ENCODE data around the gene LRRC46. TPM values are rescaled to one million over a fixed set of nuclear protein-coding genes. Genes with fewer than 3 reads are reported as not detected.

Gene LRRC46
- total and polyA plus RNA-seq, 2 of the 13 experiments (the other 11 are each of a cell fraction or from before 2014, with no cell fraction given): 0.09 TPM

GRCh38 chr17:47810200-47810821, 21.2 kb upstream of the LRRC46 start (continued):
- peak in 1 of 2 experiments; percentile 46; a peak in 1 of 4 replicates for TF ChIP-seq EP300 (IDR thresholded peaks at IDR 0.05; ENCODE audit: low read depth in 2 of 2, low read length in 2 of 2)
- no peak for TF ChIP-seq EP300 (CRISPR knock-in tag; IDR thresholded peaks at IDR 0.05; ENCODE audit: borderline replicate concordance)
- peak; percentile 13; the same call in 1 of the 2 replicates for TF ChIP-seq CREM (IDR thresholded peaks at IDR 0.05)
- no peak for TF ChIP-seq CREM (CRISPR knock-in tag; IDR thresholded peaks at IDR 0.05)

- FAIRE-seq: no peak
- Histone ChIP-seq H3K9me3 (ENCODE audit: low read length) (no peaks in the 10 kb centered on the region), H3K27ac (ENCODE audit: extremely low read length, insufficient read depth, low read length) (no peak overlapping the region), H2AFZ (ENCODE audit: low read length) (no peak overlapping the region), H3K4me3 (replicated peaks in 1 of 3; ENCODE audit: insufficient read depth in 1 of 3, low read depth in 2 of 3, low read length in 3 of 3) (no peak overlapping the region), H3K4me2 (ENCODE audit: low read depth, low read length) (no peak overlapping the region), H3K4me1 (ENCODE audit: insufficient read depth, low read length) (peaks cover 12% of the 10 kb centered on the region), H3K36me3 (replicated peaks in 1 of 2; ENCODE audit: control insufficient read depth in 1 of 2, insufficient read depth in 2 of 2, low read length in 2 of 2) (peaks cover 12 to 16% of the 10 kb centered on the region in 2 experiments; a peak in 3 of 5 replicates), H3K27me3 (ENCODE audit: control insufficient read depth in 1 of 2, insufficient read depth in 2 of 2, low read length in 2 of 2) (no peaks in the 10 kb centered on the region), H4K20me1 (ENCODE audit: insufficient read depth, low read length) (no peaks in the 10 kb centered on the region), H3K79me2 (ENCODE audit: insufficient read depth, low read length) (no peaks in the 10 kb centered on the region), H3K9ac (ENCODE audit: insufficient read depth, low read depth, low read length) (no peak overlapping the region)
- WGBS (ENCODE audit: low lambda C conversion rate): 96% methylated on average over 9 of the region's 9 CpGs
- no peak for DNase-seq (ENCODE audit: low spot score)
- in situ Hi-C loops (cut with HindIII; ENCODE audit: extremely low pct_ligation_motif_present, low pct_unique_long_range_greater_than_20kb): no loop called here
- no peak for ATAC-seq
- no TSS peak for BruUV-seq (replicated peaks)
- CTCF ChIA-PET (ENCODE audit: low intra/inter-chr PET ratio, low total read pairs): no interaction called here
- POLR2A ChIA-PET: no interaction called here
- TF ChIP-seq NFKB2 (CRISPR knock-in tag; IDR thresholded peaks at IDR 0.05; ENCODE audit: borderline replicate concordance) (no peak), ZFP36L1 (CRISPR knock-in tag; IDR thresholded peaks at IDR 0.05) (no peak), SYNCRIP (IDR thresholded peaks at IDR 0.05; ENCODE audit: insufficient read depth, low read depth, low read length) (no peak), RBAK (CRISPR knock-in tag; IDR thresholded peaks at IDR 0.05) (no peak), PAWR (CRISPR knock-in tag; IDR thresholded peaks at IDR 0.05; ENCODE audit: borderline replicate concordance) (no peak), ZNF430 (CRISPR knock-in tag; IDR thresholded peaks at IDR 0.05) (no peak), ZZZ3 (CRISPR knock-in tag; IDR thresholded peaks at IDR 0.05; ENCODE audit: borderline replicate concordance) (no peak), SCMH1 (CRISPR knock-in tag; IDR thresholded peaks at IDR 0.05; ENCODE audit: borderline replicate concordance) (no peak), REPIN1 (CRISPR knock-in tag; IDR thresholded peaks at IDR 0.05; ENCODE audit: borderline replicate concordance, low read depth) (no peak)
- TF ChIP-seq, protein P1, sequence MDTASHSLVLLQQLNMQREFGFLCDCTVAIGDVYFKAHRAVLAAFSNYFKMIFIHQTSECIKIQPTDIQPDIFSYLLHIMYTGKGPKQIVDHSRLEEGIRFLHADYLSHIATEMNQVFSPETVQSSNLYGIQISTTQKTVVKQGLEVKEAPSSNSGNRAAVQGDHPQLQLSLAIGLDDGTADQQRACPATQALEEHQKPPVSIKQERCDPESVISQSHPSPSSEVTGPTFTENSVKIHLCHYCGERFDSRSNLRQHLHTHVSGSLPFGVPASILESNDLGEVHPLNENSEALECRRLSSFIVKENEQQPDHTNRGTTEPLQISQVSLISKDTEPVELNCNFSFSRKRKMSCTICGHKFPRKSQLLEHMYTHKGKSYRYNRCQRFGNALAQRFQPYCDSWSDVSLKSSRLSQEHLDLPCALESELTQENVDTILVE (CRISPR knock-in tag; IDR thresholded peaks at IDR 0.05): no peak
- intact Hi-C loops (cut with micrococcal nuclease; ENCODE audit: unreplicated experiment): no loop called here
Observed at GRCh38 chr17:47810901-47811635, 20.4 kb upstream of the LRRC46 start.

All from HepG2 (cell line).